OCI-LY1 (cell line): Measurements from ENCODE around the gene METTL25B.

Experiments
- H2AFZ ChIP-seq: fragments of 200-600 bp; sonication (generic), shearing (Covaris generic); 2 replicates; pipeline ENCODE4 v1.6.0; 2014; ENCODE audit warnings: antibody characterized with exemption, mild to moderate bottlenecking, low read length
- H3F3A ChIP-seq: fragments of 200-600 bp; sonication (generic), shearing (Covaris generic); 2 replicates; pipeline ENCODE4 v1.6.0; 2014; ENCODE audit warnings: mild to moderate bottlenecking, antibody characterized with exemption, low read length, moderate library complexity; ENCODE audit not compliant: insufficient read depth
- H3K27ac ChIP-seq: fragments of 200-600 bp; sonication (generic); 2 replicates; pipeline ENCODE4 v1.5.1; 2014; ENCODE audit warnings: low read length, mixed run types, mild to moderate bottlenecking, low read depth; ENCODE audit not compliant: poor library complexity, severe bottlenecking
- H3K27me3 ChIP-seq: fragments of 200-600 bp; sonication (generic); 2 replicates; pipeline ENCODE4 v1.6.0; 2014; ENCODE audit warnings: antibody characterized with exemption, mild to moderate bottlenecking, low read length, moderate library complexity; ENCODE audit not compliant: insufficient read depth
- H3K36me3 ChIP-seq: fragments of 200-600 bp; sonication (generic); 2 replicates; pipeline ENCODE4 v1.6.1; 2014; ENCODE audit warnings: mild to moderate bottlenecking, antibody characterized with exemption, low read length, moderate library complexity, mixed read lengths; ENCODE audit not compliant: insufficient read depth
- H3K4me1 ChIP-seq: fragments of 200-600 bp; sonication (generic); 2 replicates; pipeline ENCODE4 v1.5.1; 2014; ENCODE audit warnings: mild to moderate bottlenecking, low read length, moderate library complexity; ENCODE audit not compliant: insufficient read depth, severe bottlenecking
- H3K4me2 ChIP-seq: fragments of 200-600 bp; sonication (generic), shearing (Covaris generic); 2 replicates; pipeline ENCODE4 v1.6.1; 2014; ENCODE audit warnings: low read length
- H3K4me3 ChIP-seq: fragments of 200-600 bp; sonication (generic); 2 replicates; pipeline ENCODE4 v1.5.1; 2014; ENCODE audit warnings: low read length, low read depth, mild to moderate bottlenecking, mixed read lengths; ENCODE audit not compliant: poor library complexity, severe bottlenecking
- H3K79me2 ChIP-seq: fragments of 200-600 bp; shearing (Covaris generic); 2 replicates; pipeline ENCODE4 v1.6.1; 2016; ENCODE audit warnings: mixed run types, low read length, mixed read lengths; ENCODE audit not compliant: insufficient read depth
- H3K9ac ChIP-seq: fragments of 200-600 bp; sonication (generic), shearing (Covaris generic); 2 replicates; pipeline ENCODE4 v1.6.1; 2014; ENCODE audit warnings: mild to moderate bottlenecking, low read length, mixed read lengths
- H3K9me2 ChIP-seq: fragments of 200-600 bp; sonication (generic), shearing (Covaris generic); 2 replicates; pipeline ENCODE4 v1.6.1; 2014; ENCODE audit warnings: low read depth, mild to moderate bottlenecking, low read length, mixed read lengths
- H3K9me3 ChIP-seq: fragments of 200-600 bp; shearing (Covaris generic); 2 replicates; pipeline ENCODE4 v1.6.1; 2014; ENCODE audit warnings: low read length, mixed read lengths
- H4K20me1 ChIP-seq: fragments of 200-600 bp; sonication (generic), shearing (Covaris generic); 2 replicates; pipeline ENCODE4 v1.6.0; 2016; ENCODE audit warnings: mild to moderate bottlenecking, low read length; ENCODE audit not compliant: insufficient read depth
- CTCF ChIP-seq: fragments of 200-600 bp; sonication (generic), shearing (Covaris generic); IDR thresholded peaks from 2 replicates; pipeline ENCODE4 v1.5.1; 2017; ENCODE audit warnings: mild to moderate bottlenecking, antibody characterized with exemption, low read length, moderate library complexity, mixed read lengths
- EZH2 ChIP-seq: fragments of 200-600 bp; sonication (generic), shearing (Covaris generic); IDR thresholded peaks from 2 replicates; pipeline ENCODE4 v1.8.0; 2017; ENCODE audit warnings: borderline replicate concordance, mixed run types, mild to moderate bottlenecking, antibody characterized with exemption, low read length, moderate library complexity, mixed read lengths

Gene METTL25B

GRCh38 chr1:156726549-156727226 is 1.6 kb upstream of the METTL25B start:
- Histone ChIP-seq H3K36me3 (peaks cover 51% of the 10 kb centered on the region), H3K27me3 (no peaks in the 10 kb centered on the region), H3K4me2 (peak overlapping the region; percentile 87), H3K9me2 (no peaks in the 10 kb centered on the region), H3K27ac (peak overlapping the region; percentile 76), H2AFZ (no peak overlapping the region), H3K79me2 (peaks cover 45% of the 10 kb centered on the region), H4K20me1 (0 out of 2 replicates have a peak, but pooled peaks cover 3% of the 10 kb centered on the region), H3K4me3 (peak overlapping the region; percentile 100), H3K9me3 (no peaks in the 10 kb centered on the region), H3F3A (no peaks in the 10 kb centered on the region; the same call in 1 of the 2 replicates), H3K9ac (peak overlapping the region; percentile 100), H3K4me1 (peaks cover 48% of the 10 kb centered on the region)
- TF ChIP-seq EZH2 = no peak
- peak; percentile 76 for TF ChIP-seq CTCF

- peaks cover 45% of the 10 kb centered on the region for H3K79me2 ChIP-seq
- H3F3A ChIP-seq = no peaks in the 10 kb centered on the region; the same call in 1 of the 2 replicates
- no peaks in the 10 kb centered on the region for H3K9me3 ChIP-seq
- TF ChIP-seq EZH2 (no peak), CTCF (no peak)
- peak overlapping the region; percentile 100 for H3K9ac ChIP-seq
- peak overlapping the region; percentile 76 for H3K27ac ChIP-seq
- H3K4me1 ChIP-seq = peaks cover 48% of the 10 kb centered on the region
- H3K4me3 ChIP-seq = peak overlapping the region; percentile 100
- no peaks in the 10 kb centered on the region for H3K27me3 ChIP-seq
- H3K9me2 ChIP-seq = no peaks in the 10 kb centered on the region
- H3K4me2 ChIP-seq = peak overlapping the region; percentile 87
- H4K20me1 ChIP-seq = 0 out of 2 replicates have a peak, but pooled peaks cover 3% of the 10 kb centered on the region
- H2AFZ ChIP-seq = no peak overlapping the region
- H3K36me3 ChIP-seq = peaks cover 45% of the 10 kb centered on the region
Measured at GRCh38 chr1:156727492-156727891, 777 bp upstream of the METTL25B start.

- TF ChIP-seq CTCF = no peak
- Histone ChIP-seq H3K27ac (peak within 1 kb of the TSS; percentile 76), H3F3A (no peaks in the 10 kb centered on the region; the same call in 1 of the 2 replicates), H3K4me1 (peaks cover 48% of the 10 kb centered on the region), H2AFZ (no peak within 1 kb of the TSS), H4K20me1 (0 out of 2 replicates have a peak, but pooled peaks cover 3% of the 10 kb centered on the region), H3K9ac (peak within 1 kb of the TSS; percentile 100), H3K4me3 (peak within 1 kb of the TSS; percentile 100), H3K27me3 (no peaks in the 10 kb centered on the region), H3K9me3 (no peaks in the 10 kb centered on the region), H3K36me3 (peaks cover 35% of the 10 kb centered on the region), H3K79me2 (peaks cover 44% of the 10 kb centered on the region), H3K4me2 (peak within 1 kb of the TSS; percentile 95), H3K9me2 (no peaks in the 10 kb centered on the region)
Measured at GRCh38 chr1:156728599-156729462, 562 bp downstream of the METTL25B start, which contains the start of gene ISG20L2. Gene ISG20L2 (minus strand): TSS chr1:156728766. CDS start chr1:156727652, 1,114 bp downstream.
